ENCODE results near the gene GGN.
A peak's percentile ranks its signal among the peaks of the same experiment; 100 is the strongest.
"Not testable (repeated sequence)": the region's sequence is repeated elsewhere in the genome, so short reads cannot be mapped to it uniquely, and the experiment has no call there.

The GGN gene

DNA sequence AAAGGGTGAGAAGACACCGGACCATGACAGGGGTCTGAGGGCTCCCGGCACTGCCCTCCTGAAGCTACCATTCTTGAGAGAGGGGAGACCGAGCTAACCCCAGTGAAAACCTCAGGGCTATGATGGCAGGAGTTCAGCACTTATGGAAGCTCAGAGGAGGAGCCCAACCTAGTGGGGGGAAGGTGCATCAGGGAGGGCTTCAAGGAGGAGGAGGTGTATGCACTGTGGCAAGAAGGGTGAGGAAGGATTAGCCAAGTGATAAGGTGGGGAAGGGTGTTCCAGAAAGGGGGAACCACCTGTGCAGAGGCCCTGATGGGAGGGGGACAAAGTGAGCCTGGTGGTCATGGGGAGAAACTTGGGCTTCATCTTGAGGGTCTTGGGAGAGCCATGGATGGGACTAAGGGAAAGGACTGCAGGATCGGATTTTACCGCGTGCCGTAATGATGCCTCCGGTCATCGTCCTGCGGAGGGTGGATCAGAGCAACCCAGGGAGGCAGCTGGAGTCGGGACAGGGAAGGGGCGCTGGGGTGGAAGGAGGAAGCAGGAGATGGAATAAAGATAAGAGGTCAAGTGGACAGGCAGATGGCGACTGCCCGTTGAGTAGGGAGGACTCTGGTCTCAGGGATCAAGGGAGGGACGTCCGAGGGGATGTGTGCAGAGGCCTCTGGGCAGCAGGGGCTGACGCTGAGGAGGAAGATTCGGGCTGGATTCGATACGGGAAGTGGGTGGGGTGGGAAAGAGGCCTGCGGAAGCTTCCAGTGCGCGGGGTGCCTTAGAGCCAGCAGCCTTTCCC lies 26.8 kb downstream of the GGN start:
- DNase-seq, result no peak

GRCh38 chr19:38360351-38360750 lies 27.5 kb downstream of the GGN start:
- DNase-seq, result no peak

GRCh38 chr19:38359242-38360021 lies 28.4 kb downstream of the GGN start:
- no peak for DNase-seq

GRCh38 chr19:38358071-38358470 lies 29.8 kb downstream of the GGN start:
- no peak for DNase-seq

GRCh38 chr19:38355728-38356725 lies 31.8 kb downstream of the GGN start:
- no peak for DNase-seq

GRCh38 chr19:38352611-38353010 lies 35.2 kb downstream of the GGN start:
- DNase-seq, result no peak

GRCh38 chr19:38351865-38352395 lies 35.9 kb downstream of the GGN start:
- DNase-seq, result no peak

DNA sequence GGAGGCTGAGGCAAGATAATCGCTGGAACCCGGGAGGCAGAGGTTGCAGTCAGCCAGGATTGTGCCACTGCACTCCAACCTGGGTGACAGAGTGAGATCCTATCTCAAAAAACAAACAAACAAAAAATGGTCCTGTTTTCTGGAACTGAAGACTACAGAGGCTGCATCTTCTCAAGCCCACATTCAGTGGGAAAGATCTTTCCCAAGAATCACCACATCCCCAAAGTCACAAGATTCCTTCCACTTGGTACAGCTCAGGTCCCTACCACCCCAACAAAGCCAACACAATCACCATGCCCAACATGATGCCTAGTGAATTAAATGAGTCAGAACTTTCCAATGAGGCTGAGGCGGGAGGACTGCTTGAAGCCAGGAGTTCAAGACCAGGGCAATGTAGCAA lies 37.0 kb downstream of the GGN start:
- no peak for DNase-seq

- no peak for DNase-seq
Observed at GRCh38 chr19:38346837-38347236, 41.0 kb downstream of the GGN start.

GRCh38 chr19:38340927-38341326 lies 46.9 kb downstream of the GGN start:
- DNase-seq, result no peak

GRCh38 chr19:38339011-38339410 lies 48.8 kb downstream of the GGN start:
- not testable (repeated sequence) for DNase-seq

- DNase-seq, result no peak
Observed at GRCh38 chr19:38337360-38337653, 50.5 kb downstream of the GGN start.

DNA sequence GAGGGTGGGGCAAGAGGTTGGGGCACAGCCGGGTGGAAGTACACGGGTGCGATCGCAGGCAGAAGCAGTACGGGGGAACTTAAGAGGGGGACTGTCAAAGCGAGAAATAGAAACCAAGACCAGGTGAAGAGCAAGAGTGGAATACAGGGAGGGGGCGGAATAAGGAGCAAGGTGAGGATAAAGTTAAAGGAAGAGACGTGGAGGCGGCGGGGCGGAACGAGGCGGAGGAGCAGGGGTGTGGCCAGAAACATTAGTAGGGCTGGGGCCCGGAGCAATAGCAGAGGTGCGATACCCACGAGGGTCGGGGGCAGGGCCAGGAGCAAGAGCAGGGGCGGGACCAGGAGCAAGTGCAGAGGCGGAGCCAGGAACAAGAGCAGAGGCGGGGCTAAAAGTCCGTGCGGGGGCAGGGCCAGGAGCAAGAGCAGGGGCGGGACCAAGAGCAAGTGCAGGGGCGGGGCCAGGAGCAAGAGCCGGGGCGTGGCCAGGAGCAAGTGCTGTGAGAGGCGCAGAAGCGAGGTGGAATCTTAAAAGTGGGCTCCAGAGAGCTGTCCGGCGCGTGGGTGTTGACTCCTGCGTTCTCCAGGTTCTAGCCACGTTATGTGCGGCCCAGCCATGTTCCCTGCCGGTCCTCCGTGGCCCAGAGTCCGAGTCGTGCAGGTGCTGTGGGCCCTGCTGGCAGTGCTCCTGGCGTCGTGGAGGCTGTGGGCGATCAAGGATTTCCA lies 51.0 kb downstream of the GGN start:
- DNase-seq, result peak; percentile 74

DNA sequence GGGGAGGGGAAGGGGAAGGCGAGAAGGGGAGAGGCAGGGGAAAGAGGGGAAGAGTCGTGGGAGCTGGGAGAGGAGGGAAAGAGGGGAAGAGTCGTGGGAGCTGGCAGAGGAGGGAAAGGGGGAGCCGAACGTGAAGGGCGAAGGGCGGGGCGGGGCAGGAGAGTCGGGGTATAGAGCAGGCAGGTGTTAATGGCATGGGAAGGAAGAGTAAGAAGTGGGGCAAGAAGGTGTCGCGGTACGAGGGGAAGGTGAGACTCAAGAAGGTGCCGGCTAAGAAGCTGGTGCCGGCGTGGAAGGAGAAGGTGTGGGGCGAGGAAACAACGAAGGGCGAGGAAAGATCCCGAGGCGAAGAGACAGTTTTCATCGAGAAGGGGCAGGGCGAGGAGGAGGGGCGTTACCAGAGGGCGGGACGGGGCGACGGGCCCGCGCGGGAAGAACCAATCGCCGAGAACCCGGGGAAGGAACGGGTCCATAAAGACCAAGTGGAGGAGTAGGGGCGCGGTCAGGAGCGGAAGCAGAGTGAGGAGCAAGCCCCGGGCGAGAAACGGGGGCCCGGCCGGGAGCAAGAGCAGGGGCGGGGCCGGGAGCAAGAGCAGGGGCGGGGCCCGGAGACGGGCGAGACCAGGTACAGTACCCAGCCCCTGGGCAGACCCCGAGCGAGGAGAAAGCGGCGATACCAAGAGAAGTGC lies 51.7 kb downstream of the GGN start:
- peak; percentile 93 for DNase-seq

Data from midbrain (tissue), 1 donor.